HEK293 (cell line): ENCODE measurements around the gene AGXT.

Source experiments
- CTCF ChIA-PET: fragments of 350-600 bp; formaldehyde crosslinking; extraction: SDS; loops from one replicate; lab custom pipeline; 2021; ENCODE audit warnings: antibody characterized with exemption; lab: Yijun Ruan, JAX
- POLR2A ChIA-PET: fragments of 300-600 bp; formaldehyde crosslinking; extraction: SDS; loops from one replicate; lab custom pipeline; 2020; ENCODE audit warnings: antibody characterized with exemption, inconsistent platforms; lab: Yijun Ruan, JAX
- H3K27ac ChIP-seq: fragments of 200-500 bp; sonication (Bioruptor generic); 2 replicates; pipeline ENCODE4 v1.5.1; 2014; ENCODE audit warnings: low read depth, low read length, control low read depth, inconsistent platforms; ENCODE audit errors: extremely low read depth
- H3K36me3 ChIP-seq, 2 experiments: fragments of 200-500 bp in 1 of 2; sonication (Bioruptor generic) in 1 of 2; 1 replicate in 1 of 2; 2 replicates in 1 of 2; pipeline ENCODE4 v1.5.1; 2014 to 2017; ENCODE audit warnings: inconsistent platforms in 2 of 2, low read length in 2 of 2; ENCODE audit not compliant: control insufficient read depth in 2 of 2, insufficient read depth in 1 of 2
- H3K4me1 ChIP-seq: fragments of 200-500 bp; sonication (Bioruptor generic); 2 replicates; pipeline ENCODE4 v1.5.1; 2014; ENCODE audit warnings: mild to moderate bottlenecking, low read length, inconsistent platforms; ENCODE audit not compliant: control insufficient read depth, insufficient read depth
- H3K4me3 ChIP-seq: 2 replicates; pipeline ENCODE4 v1.5.1; 2011; ENCODE audit warnings: low read depth, mild to moderate bottlenecking, control low read depth, low read length, moderate library complexity
- H3K9me3 ChIP-seq: fragments of 200-500 bp; sonication (Bioruptor generic); 2 replicates; pipeline ENCODE4 v1.5.1; 2014; ENCODE audit warnings: low read depth, low read length, inconsistent platforms; ENCODE audit not compliant: control insufficient read depth, insufficient read depth
- BCL11A ChIP-seq: fragments of 450-650 bp; formaldehyde crosslinking; IDR thresholded peaks from 2 replicates; pipeline ENCODE4 v1.5.1; 2016; ENCODE audit warnings: low read depth, missing biosample characterization, missing genetic modification characterization
- GLIS2 ChIP-seq: fragments of 450-650 bp; formaldehyde crosslinking; IDR thresholded peaks from 2 replicates; pipeline ENCODE4 v1.5.1; 2016; ENCODE audit warnings: missing biosample characterization, missing genetic modification characterization
- HIC1 ChIP-seq: fragments of 450-650 bp; formaldehyde crosslinking; IDR thresholded peaks from 2 replicates; pipeline ENCODE4 v1.5.1; 2016; ENCODE audit warnings: missing biosample characterization, missing genetic modification characterization
- KLF17 ChIP-seq: fragments of 450-650 bp; formaldehyde crosslinking; IDR thresholded peaks from 2 replicates; pipeline ENCODE4 v1.5.1; 2016; ENCODE audit warnings: missing biosample characterization, missing genetic modification characterization
- SP2 ChIP-seq: fragments of 450-650 bp; formaldehyde crosslinking; IDR thresholded peaks from 2 replicates; pipeline ENCODE4 v1.5.1; 2016; ENCODE audit warnings: missing biosample characterization, missing genetic modification characterization
- SP7 ChIP-seq: fragments of 450-650 bp; formaldehyde crosslinking; IDR thresholded peaks from 2 replicates; pipeline ENCODE4 v1.5.1; 2016; ENCODE audit warnings: missing biosample characterization, missing genetic modification characterization
- ZBTB21 ChIP-seq: fragments of 450-650 bp; formaldehyde crosslinking; IDR thresholded peaks from 2 replicates; pipeline ENCODE4 v1.5.1; 2017; ENCODE audit warnings: missing biosample characterization, missing genetic modification characterization
- ZBTB8A ChIP-seq: fragments of 450-650 bp; formaldehyde crosslinking; IDR thresholded peaks from 2 replicates; pipeline ENCODE4 v1.5.1; 2016; ENCODE audit warnings: missing biosample characterization, missing genetic modification characterization
- ZFHX2 ChIP-seq: fragments of 450-650 bp; formaldehyde crosslinking; conservative IDR thresholded peaks from 2 replicates; pipeline ENCODE4 v1.5.1; 2016; ENCODE audit warnings: missing biosample characterization, missing genetic modification characterization
- ZFP3 ChIP-seq: fragments of 450-650 bp; formaldehyde crosslinking; IDR thresholded peaks from 2 replicates; pipeline ENCODE4 v1.5.1; 2016; ENCODE audit warnings: low read depth, missing biosample characterization, missing genetic modification characterization
- ZFP41 ChIP-seq: fragments of 450-650 bp; formaldehyde crosslinking; IDR thresholded peaks from 2 replicates; pipeline ENCODE4 v1.5.1; 2016; ENCODE audit warnings: missing biosample characterization, missing genetic modification characterization, borderline replicate concordance
- ZNF148 ChIP-seq: fragments of 450-650 bp; formaldehyde crosslinking; IDR thresholded peaks from 2 replicates; pipeline ENCODE4 v1.5.0; 2017; ENCODE audit warnings: missing biosample characterization, missing genetic modification characterization, borderline replicate concordance
- ZNF214 ChIP-seq: fragments of 450-650 bp; formaldehyde crosslinking; IDR thresholded peaks from 2 replicates; pipeline ENCODE4 v1.5.1; 2017; ENCODE audit warnings: missing biosample characterization, mild to moderate bottlenecking, missing genetic modification characterization, borderline replicate concordance
- ZNF280D ChIP-seq: fragments of 450-650 bp; formaldehyde crosslinking; IDR thresholded peaks from 2 replicates; pipeline ENCODE4 v1.5.1; 2016; ENCODE audit warnings: missing biosample characterization, missing genetic modification characterization
- ZNF335 ChIP-seq: fragments of 450-650 bp; formaldehyde crosslinking; conservative IDR thresholded peaks from 2 replicates; pipeline ENCODE4 v1.5.1; 2016; ENCODE audit warnings: missing biosample characterization, missing genetic modification characterization
- ZNF391 ChIP-seq: fragments of 450-650 bp; formaldehyde crosslinking; IDR thresholded peaks from 2 replicates; pipeline ENCODE4 v1.5.1; 2016; ENCODE audit warnings: low read depth, missing biosample characterization, missing genetic modification characterization, borderline replicate concordance
- ZNF423 ChIP-seq: fragments of 450-650 bp; formaldehyde crosslinking; IDR thresholded peaks from 2 replicates; pipeline ENCODE4 v1.5.1; 2016; ENCODE audit warnings: missing biosample characterization, missing genetic modification characterization
- ZNF660 ChIP-seq: fragments of 450-650 bp; IDR thresholded peaks from 2 replicates; pipeline ENCODE4 v1.5.1; 2018; ENCODE audit warnings: missing biosample characterization, mild to moderate bottlenecking, missing genetic modification characterization
- ZNF692 ChIP-seq: fragments of 450-650 bp; formaldehyde crosslinking; IDR thresholded peaks from 2 replicates; pipeline ENCODE4 v1.5.1; 2016; ENCODE audit warnings: missing biosample characterization, missing genetic modification characterization
- ZSCAN23 ChIP-seq: fragments of 450-650 bp; formaldehyde crosslinking; IDR thresholded peaks from 2 replicates; pipeline ENCODE4 v1.5.1; 2016; ENCODE audit warnings: missing biosample characterization, missing genetic modification characterization

AGXT gene

GRCh38 chr2:240915526-240916341 lies 47.1 kb downstream of the AGXT start:
- Histone ChIP-seq H3K36me3 (no peaks in the 10 kb centered on the region), H3K4me1 (0 out of 2 replicates have a peak, but pooled peaks cover 2% of the 10 kb centered on the region), H3K27ac (no peak overlapping the region), H3K4me3 (no peak overlapping the region), H3K9me3 (no peaks in the 10 kb centered on the region)
- ChIA-PET POLR2A (no interaction called here), CTCF (interaction anchor here (0.5 to 1.8 kb wide), 6 partner anchors 18 to 683 kb away, joined by 3 to 10 read pairs (median 6); no protein-coding TSS in a partner anchor)
- TF ChIP-seq SP2 (0 out of 2 replicates have a peak, but pooled peaks have one; percentile 6), ZFP3 (tag by site-specific recombination) (no peak), ZFHX2 (tag by site-specific recombination) (peak; percentile 30; the same call in 1 of the 2 replicates), HIC1 (tag by site-specific recombination) (peak; percentile 66), ZNF335 (peak; percentile 26; the same call in 1 of the 2 replicates), ZBTB8A (no peak), KLF17 (tag by site-specific recombination) (peak; percentile 23; the same call in 1 of the 2 replicates)

- ChIA-PET POLR2A (no interaction called here), CTCF (interaction anchor here (1.0 kb wide), 1 partner anchor 94 kb away, joined by 3 read pairs; no protein-coding TSS in a partner anchor)
- Histone ChIP-seq H3K27ac (no peak overlapping the region), H3K36me3 (no peaks in the 10 kb centered on the region), H3K9me3 (no peaks in the 10 kb centered on the region), H3K4me3 (no peak overlapping the region), H3K4me1 (0 out of 2 replicates have a peak, but pooled peaks cover 2% of the 10 kb centered on the region)
- TF ChIP-seq ZBTB21 (no peak), BCL11A (tag by site-specific recombination) (no peak), ZNF280D (tag by site-specific recombination) (no peak), ZNF660 (tag by site-specific recombination) (0 out of 2 replicates have a peak, but pooled peaks have one; percentile 20), SP7 (tag by site-specific recombination) (0 out of 2 replicates have a peak, but pooled peaks have one; percentile 42), ZNF391 (tag by site-specific recombination) (no peak), ZNF423 (0 out of 2 replicates have a peak, but pooled peaks have one; percentile 35), GLIS2 (tag by site-specific recombination) (peak; percentile 48; the same call in 1 of the 2 replicates), ZFP41 (tag by site-specific recombination) (no peak), ZNF148 (tag by site-specific recombination) (no peak), ZNF214 (tag by site-specific recombination) (no peak), ZNF692 (no peak), ZSCAN23 (tag by site-specific recombination) (no peak)
Measured at GRCh38 chr2:240916571-240917008, 48.0 kb downstream of the AGXT start.
